Measurements from ENCODE around the gene EME1.

EME1 gene

DNA sequence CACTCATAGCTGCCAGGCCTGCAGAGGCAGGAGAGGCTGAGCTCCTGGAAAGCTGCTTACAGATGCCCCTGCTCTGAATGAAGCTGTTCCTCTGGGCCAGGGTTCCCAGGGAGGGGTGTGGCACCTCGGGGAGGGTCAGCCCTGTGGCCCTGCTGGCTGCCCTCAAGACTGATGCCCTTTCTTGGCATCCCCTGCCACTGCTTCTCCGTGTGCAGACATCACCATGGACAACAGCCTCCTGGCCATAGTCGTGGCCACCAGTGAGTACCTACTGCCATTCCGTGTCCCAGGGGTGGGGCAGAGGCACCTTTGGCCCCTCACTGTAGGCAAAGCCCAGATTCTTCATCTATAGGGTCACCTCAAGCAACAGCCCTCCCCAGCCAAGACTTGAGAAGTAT, 9.0 kb upstream of the EME1 start:
- no peak for DNase-seq

DNA sequence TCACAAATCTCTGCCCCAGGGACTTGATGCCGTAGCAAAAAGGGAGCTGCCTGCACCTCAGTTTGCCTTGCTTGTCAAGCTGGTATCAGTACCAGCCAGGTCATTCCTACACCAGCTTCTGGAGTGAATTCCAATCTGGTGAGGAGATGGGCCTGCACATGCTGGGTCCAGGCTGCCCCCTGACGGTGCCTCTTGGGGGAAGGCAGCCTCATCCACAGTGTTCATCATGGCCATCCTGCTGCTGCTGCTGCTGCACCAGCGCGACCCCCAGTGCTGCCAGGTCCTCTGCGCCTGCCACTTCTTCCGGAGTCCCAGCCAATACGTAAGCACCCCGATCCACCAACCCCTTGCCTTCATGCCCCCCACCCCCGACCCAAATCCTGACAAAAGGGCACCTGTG, 8.3 kb upstream of the EME1 start:
- DNase-seq, result no peak

DNA sequence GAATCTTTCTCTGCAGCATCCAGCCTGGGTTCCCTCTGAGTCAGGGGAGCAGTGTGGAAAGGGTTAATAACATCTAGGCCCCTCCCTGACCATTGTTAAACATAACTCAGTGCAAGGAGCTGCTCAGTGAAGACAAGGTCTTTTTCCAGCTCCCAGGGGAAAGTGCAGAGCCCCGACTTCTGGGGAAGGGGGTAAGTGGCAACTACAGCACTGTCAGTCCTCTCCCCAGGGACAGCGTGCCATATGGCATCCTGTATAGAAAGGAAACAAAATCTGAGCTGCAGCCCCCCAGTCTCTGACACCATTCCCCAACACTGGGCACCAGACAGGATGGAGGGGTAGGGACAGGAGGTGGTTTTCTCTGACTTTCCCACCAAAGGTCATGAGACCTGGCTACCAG, 7.9 kb upstream of the EME1 start:
- DNase-seq, result no peak

DNA sequence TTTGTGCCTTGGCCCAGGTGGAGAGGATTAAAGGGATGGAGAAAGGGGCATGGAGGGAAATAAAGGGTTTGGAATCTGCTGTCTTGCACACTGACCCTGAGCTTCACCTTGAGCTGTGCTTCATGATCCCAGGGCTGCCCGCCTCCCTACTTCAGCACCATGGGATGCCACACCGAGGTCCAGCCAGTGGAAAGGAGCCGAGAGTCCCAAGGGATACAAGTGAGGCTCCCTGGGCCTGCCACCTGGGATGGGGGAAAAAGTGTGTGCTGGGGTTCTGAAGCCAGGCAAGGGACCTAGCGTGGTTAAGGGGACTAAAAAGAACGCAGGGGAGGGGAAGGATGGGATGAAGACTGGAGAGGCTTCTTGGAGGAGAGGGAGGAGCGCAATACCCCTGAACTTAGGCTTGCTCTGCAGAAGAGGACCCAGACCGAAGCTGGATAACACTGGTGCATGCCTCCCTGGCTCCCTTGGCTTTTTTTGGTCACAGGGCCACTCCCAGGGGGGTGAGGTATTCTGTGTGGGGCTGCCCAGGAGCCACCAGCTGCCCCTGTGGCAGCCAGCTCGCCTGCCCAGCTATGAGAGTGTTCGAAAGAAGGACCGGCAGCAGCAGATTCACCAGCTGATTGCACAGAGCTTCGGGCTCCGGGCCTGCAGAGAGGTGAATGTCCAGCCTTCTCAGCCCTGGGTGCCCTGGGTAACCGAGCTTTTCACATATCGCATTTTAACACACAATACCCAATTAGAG, 7.2 kb upstream of the EME1 start:
- no peak for DNase-seq

DNA sequence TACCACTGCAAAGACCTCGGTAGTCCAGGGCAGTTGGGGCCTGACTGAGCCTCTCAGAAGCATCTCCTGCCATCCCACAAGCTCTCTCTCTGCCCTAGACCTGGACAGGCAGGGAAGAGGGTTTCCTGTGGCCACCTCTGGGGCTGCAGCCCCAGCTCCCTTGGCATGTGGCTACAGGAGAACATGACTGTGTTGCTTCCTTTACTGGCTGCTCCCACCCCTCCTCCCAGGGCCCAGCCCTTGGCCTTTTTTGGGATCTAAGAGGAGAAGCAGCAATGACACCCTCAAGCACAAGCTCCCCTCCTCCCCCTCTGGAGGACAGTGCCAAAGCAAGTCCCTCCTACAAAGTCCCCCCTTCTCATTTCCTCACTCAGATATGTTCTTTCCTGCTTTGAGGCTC, 5.6 kb upstream of the EME1 start:
- no peak for DNase-seq

DNA sequence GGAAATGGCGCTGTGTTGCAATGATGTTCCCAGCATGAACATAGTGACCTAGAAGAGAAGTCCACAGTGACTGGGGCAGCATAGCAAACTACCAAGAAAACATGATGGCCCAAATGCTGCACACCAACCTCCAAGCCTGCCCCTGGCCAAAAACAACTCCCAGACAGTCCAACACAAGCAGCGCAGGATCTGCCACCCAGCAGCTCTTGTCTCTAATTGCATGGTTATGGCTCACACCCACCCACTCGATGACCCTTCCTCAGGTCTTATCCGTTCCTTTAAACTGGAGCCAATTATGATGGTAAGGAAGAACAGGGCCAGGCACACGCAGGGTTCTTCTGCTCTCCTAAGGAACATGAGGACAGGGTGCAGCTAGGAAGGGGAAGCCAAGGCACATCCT, 3.0 kb upstream of the EME1 start:
- DNase-seq, result no peak

DNA sequence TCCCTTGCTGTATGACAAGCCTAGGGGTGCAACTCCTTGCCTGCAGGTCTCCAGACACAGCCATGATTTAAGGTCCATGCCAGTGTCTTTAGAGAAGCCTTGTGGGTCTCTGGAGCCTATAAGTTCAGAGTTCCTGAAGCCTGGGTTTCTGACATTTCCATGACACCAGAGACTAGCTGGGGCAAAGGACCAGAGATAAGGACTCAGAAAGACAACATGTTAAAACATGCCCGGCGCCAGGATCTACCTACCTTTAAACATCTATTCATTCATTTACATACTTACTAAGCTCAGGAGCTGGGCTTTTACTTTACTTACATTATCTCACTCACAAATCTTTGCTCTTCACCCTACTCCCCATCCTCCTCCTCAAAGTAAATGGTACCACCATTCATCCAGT, 1.5 kb upstream of the EME1 start:
- no peak for DNase-seq

DNA sequence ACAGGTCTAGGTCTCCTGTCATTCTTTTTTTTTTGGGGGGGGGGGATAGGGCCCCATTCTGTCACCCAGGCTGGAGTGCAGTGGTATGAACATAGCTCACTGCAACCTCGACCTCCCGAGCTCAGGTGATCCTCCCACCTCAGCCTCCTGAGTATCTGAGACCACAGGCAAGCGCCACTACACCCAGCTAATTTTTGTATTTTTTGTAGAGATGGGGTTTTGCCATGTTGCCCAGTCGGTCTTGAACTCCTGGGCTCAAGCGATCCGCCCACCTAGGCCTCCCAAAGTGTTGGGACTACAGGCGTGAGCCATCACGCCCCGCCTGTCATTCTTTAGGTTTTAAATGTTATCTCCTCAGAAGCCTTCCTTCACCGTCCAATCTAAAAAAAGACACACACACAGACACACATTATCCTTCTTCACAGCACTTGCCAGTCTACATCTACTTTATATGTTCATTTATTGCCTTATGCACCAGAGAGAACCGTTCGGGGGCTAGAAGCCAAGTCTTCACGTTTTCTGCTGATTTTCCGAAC, 739 bp upstream of the EME1 start:
- no peak for DNase-seq

DNA sequence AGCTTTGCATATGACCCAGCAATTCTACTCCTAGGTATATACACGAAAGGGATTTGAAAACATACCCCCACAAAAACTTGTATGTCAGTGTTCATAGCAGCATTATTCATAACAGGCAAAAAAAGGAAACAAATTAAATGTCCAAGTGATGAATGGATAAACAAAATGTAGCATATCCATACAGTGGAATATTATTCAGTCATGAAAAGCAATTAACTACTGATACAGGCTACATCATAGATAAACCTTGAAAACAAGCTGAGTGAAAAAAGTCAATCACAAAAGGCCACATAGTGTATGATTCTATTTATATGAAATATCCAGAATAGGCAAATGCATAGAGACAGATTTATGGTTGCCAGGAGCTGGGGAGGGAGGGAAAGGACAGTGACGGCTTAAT, 676 bp downstream of the EME1 start:
- no peak for DNase-seq

DNA sequence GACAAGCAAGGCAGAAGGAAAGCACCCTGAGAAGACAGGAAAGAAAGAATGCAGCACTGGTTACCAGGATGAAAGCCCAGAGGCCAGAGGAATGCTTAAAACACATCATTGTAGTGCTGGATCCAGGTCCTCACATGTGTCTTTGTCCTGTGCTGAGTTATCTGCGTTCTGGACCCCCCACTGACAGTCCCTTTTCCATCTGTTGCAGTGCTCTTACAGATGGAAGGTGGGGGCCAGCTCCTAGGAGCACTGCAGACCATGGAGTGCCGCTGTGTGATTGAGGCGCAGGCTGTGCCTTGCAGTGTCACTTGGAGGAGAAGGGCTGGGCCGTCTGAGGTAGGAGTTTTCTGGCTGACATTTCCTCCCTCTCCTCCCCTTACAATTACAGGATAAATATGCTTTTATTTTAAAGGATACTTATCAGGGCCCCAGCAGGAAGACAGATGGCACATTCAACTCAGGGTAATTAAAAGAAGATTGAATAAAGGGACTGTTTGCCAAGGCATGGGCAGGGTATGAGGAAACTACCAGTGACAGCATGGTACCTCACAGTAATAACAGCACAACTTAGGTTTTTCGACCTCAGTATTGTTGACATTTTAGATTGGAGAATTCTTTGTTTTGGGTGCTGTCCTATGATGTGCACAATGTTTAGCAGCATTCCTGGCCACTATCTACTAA, 3.0 kb downstream of the EME1 start:
- DNase-seq, result no peak

DNA sequence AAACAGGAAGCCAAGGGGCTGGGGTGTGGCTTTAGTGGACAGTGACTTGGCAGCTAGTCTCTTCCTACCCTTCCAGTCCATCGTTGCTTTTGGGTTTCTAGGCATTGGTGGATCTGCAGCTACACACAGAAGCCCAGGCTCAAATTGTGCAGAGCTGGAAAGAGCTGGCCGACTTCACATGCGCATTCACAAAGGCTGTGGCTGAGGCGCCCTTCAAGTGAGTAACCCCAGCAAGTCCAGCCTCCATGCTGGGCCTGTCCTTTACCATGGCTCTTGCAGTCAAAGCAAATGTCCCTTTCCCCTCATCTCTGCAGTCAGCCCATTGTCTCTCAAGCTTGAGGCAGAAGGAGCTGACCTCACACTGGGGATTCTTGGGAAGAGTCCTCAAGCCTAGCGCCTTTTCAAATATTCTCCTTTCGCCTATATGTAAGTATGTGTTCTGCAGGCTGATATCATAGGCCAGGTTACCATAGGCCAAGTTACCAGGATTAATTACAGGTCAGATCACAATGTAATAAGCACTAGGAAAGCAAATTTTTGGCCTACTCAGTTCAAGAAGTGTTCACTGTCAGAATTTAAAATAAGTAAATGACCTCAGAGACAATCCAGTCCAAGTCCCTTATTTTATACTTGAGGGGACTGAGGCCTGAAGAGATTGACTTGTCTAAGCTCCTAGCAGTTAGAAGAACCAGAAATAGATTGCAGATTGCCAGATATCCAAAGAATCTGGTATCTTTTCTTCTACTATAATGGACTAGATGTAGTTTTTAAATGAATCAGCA, 6.5 kb downstream of the EME1 start:
- no peak for DNase-seq

DNA sequence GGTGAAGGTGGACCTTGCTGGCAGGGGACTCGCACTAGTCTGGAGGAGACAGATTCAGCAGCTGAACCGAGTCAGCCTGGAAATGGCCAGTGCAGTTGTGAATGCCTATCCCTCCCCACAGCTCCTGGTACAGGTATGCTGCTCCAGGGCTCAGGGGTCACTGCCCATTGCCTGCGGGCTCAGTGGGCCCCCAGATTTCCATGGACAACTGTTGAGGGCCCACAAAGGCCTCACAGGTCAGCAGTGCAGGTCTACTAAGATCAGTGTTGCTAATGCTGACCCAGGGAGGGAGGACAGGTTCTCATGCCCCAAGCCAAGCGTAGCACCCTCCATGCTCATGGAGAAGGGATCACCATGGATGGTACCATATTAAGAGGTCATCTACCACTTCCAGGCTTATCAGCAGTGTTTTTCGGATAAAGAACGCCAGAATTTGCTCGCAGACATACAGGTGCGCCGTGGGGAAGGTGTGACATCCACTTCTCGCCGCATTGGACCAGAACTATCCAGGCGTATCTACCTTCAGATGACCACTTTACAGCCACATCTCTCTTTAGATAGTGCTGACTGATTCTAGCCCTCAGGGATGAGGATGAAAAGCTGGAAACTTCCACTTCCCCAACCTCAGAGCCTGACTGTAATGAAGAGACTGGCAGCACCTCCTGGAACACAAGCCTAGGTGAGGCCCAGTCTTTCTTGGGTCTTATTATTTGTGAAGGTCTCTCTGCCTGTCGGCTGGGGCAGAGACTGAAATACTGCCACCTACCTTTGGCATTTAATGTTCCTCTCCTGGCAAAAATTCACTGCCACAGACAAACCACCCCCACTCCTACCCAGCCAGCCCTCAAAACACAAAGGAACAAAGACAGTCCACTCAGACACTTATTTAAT, 7.6 kb downstream of the EME1 start:
- DNase-seq, result no peak

DNA sequence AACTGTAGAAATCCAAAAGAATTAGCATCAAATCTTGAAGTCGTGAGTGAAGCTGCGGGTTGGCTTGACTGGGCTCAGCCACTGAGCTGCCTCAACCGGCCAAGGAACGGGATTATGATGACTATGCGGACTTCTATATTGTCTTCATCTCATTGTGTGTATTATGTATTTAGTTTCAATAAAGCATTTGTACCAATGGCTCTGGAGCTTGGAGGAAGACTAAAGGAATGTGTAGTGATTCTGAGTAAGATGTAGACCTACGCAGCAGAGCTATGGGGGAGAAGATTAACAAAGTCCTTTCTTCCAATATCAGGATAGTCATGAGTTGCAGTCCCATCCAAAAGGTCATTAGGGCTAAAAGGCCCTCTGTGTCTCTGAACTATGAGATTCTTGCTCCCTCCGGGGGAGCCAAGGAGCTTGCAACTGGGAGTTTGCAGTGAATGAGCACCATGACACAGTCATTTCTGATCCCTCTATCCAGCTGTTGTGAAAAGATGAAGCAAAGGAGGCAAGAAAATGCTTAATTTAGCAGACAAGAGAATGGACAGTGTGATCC, 8.3 kb downstream of the EME1 start:
- no peak for DNase-seq

DNA sequence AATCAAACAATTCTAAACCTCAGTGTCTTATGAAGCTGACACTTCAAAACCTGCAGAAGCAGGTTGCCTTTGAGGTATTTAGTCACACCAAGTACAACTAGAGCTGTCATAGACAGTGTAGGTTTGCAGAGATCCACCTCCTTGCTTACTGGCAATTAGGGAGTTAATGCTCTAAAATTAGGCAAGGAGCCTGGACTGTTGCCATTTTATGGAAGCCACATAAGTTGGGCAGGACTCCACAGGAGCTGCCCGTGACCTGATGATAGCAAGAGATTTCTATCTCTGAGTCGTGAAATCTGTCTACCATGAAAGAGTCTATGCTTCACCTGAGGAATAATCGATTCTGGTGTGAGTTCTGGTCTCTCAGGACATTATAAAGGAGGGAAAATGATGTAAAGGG, 8.9 kb downstream of the EME1 start:
- no peak for DNase-seq

DNA sequence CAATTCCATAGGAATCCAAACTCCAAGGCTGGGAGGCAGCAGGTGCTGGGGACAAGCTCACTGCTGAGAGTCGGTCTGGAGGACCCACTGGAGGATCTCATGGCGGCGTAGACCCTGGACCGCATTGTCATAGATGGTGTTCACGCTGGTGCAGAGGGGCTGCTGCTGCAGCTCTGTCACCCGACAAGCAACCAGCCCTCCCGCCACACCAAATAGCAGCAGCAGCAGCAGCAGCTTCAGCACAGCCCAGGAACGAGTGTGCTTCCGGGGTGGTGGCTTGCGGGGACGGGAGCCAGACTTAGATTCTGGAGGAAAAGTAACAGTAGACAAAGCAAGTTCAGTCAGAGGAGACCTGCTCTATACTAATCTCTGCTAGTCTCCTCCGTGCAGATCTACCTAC, 9.9 kb downstream of the EME1 start:
- DNase-seq, result no peak

DNA sequence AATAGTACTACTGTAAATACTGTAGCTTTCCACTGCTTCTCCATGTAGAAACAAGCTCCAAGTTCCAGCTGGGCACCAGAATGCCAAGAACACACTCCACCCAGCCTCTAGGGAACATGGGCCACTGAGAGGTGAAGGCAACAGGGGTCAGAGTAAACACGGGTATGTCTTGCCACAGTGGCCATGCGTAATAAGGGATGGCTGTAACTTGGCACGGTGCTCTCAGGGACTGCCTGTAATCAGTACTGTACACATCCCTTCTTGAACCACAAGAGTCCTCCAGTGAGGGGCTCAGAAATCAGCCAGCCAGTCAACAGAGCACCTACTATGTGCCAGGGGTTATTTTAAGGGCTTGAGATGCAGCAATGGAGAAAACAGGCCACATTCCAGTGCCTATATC, 13.5 kb downstream of the EME1 start:
- no peak for DNase-seq

DNA sequence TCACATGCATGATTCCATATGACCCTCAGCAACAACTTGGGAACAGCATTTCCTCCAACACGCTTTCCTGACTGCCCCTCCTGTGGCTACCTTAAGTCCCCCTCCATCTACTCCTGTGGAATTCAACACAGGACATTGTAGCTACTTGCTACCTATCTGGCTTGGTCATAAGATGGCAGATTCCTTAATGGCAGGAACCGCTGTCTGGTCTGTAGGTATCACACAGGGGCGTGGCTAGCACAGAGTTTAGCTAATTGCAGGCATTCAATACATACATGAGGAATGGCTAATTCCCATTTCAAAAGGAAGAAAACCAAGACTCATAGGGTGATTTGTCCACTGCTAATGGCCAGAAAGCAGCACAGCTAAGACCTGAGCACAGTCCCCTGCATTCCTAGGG, 15.7 kb downstream of the EME1 start:
- no peak for DNase-seq

DNA sequence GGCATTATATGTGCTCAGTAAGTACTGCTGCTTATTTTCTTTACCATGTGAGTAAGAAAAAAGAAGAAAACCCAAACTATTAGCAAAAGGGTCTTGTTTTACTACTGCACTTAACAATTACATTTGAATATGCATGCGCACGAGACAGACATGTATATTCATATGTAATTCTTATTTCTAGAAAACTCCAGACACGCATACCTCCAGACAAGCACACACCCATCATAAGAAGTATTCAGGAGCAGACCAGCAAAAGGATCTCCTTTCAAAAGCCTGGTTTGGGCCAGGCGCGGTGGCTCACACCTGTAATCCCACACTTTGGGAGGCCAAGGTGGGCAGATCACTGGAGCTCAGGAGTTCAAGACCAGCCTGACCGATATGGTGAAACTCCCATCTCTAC, 16.5 kb downstream of the EME1 start:
- DNase-seq, result no peak

DNA sequence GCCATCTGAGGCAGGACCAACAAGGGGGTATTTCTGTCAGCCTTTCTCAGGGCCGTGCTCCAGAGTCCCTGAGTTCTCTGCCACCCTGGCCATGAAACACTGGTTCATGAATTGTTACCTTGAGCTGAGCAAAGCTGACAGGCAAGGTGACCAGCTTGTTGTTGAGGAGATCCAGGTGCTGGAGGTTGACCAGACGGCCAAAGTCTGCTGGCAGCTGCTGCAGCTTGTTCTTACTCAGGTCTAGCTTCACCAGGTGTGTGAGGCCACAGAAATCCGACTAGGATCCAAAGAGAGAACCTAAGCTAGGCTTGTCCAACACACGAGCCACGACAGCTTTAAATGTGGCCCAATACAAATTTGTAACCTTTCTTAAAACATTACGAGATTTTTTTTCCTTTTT, 19.6 kb downstream of the EME1 start:
- DNase-seq, result no peak

DNA sequence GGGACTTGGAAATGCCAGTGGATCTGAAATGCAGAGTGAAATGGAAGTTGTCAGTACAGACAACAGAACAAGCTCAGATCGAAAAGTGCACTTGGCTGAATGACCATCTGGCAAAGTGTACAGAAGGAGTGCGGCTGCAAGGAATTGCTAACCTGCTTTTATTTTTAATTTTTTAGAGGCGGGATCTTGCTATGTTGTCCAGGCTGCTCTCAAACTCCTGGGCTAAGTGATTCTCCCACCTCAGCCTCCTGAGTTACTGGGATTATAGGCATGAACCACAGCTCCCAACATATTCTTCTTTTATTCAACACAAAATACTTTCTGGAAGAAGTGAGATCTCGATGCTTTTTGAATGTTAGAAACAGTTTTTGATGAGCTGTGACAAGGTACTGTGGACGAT, 20.7 kb downstream of the EME1 start:
- no peak for DNase-seq

DNA sequence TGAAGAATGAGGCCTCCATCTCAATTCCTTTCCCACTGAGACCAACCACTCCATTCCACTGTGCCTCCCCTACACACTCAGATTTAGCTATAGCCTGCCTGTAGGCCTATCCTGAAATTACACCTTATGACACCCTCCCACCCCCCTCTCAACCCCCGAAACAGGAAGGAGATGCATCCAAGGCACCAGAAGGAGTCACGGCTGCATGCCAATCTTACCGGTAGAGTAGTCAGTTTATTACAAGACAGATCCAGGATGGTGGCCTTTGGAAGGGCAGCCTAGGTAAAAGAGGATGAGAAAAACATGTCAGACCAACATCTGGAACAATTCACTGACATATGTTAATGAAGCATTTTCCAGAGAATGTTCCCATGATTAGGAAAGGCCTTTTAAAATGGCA, 21.7 kb downstream of the EME1 start:
- DNase-seq, result no peak

All from activated CD4-positive, alpha-beta T cell treated with anti-CD3 and anti-CD28 coated beads, Interleukin-2, amount 50 U/mL, for 48 hours (primary cell).